Measurements from ENCODE around the gene AARS2.

GRCh38 chr6:44359973-44360372 lies 46.8 kb upstream of the AARS2 start:
- TF ChIP-seq CTCF (IDR thresholded peaks at IDR 0.05) (no peak), POLR2A (IDR thresholded peaks at IDR 0.05) (no peak)

Data from body of pancreas (tissue), 4 donors.